GM19099 (cell line): ENCODE results near the gene SPACDR.

ENCODE experiments used
- POLR2A ChIP-seq: IDR thresholded peaks from 3 replicates; pipeline ENCODE4 v1.6.1; 2011; ENCODE audit warnings: low read depth; ENCODE audit not compliant: insufficient read length; ENCODE audit errors: extremely low read depth

SPACDR gene

GRCh38 chr7:100415448-100415847, 48.6 kb downstream of the SPACDR start:
- TF ChIP-seq POLR2A, result no peak

- no peak for TF ChIP-seq POLR2A
These were observed 50.2 kb downstream of the SPACDR start for GRCh38 chr7:100413889-100414288.

GRCh38 chr7:100413346-100413745, 50.7 kb downstream of the SPACDR start:
- TF ChIP-seq POLR2A, result no peak

GRCh38 chr7:100411101-100411500, 53.0 kb downstream of the SPACDR start:
- TF ChIP-seq POLR2A, result no peak

- TF ChIP-seq POLR2A, result no peak
These were observed 56.5 kb downstream of the SPACDR start for GRCh38 chr7:100407285-100408180.

GRCh38 chr7:100406767-100407166, 57.3 kb downstream of the SPACDR start:
- TF ChIP-seq POLR2A, result no peak
